GM23338 (cell line): ENCODE data around the gene SLC1A3. TPM values are rescaled to one million over a fixed set of nuclear protein-coding genes. Genes with fewer than 3 reads are reported as not detected.

Experiments used
- ATAC-seq: fragments of 200-7000 bp; cut with Tn5 transposase; 3 replicates; pipeline ENCODE4 v1.9.1; 2020
- DNase-seq: peaks from one replicate; pipeline ENCODE4 v3.0.0-alpha.2; 2015; ENCODE audit warnings: low spot score
- H2AFZ ChIP-seq: fragments of 200-600 bp; sonication (generic); 2 replicates; pipeline ENCODE4 v1.8.0; 2016; ENCODE audit warnings: antibody characterized with exemption, mild to moderate bottlenecking, moderate library complexity
- H3F3A ChIP-seq: fragments of 200-600 bp; sonication (generic); replicated peaks from 2 replicates; pipeline ENCODE4 v1.8.0; 2017; ENCODE audit warnings: antibody characterized with exemption, mixed run types, low read depth
- H3K27ac ChIP-seq: fragments of 200-600 bp; sonication (generic); 2 replicates; pipeline ENCODE4 v1.6.1; 2016; ENCODE audit warnings: low read depth
- H3K27me3 ChIP-seq: fragments of 200-600 bp; sonication (generic); 2 replicates; pipeline ENCODE4 v1.8.0; 2016; ENCODE audit warnings: mild to moderate bottlenecking, mixed run types, moderate library complexity; ENCODE audit not compliant: insufficient read depth
- H3K36me3 ChIP-seq: fragments of 200-600 bp; sonication (generic); 2 replicates; pipeline ENCODE4 v1.8.0; 2016; ENCODE audit warnings: mild to moderate bottlenecking; ENCODE audit not compliant: insufficient read depth
- H3K4me1 ChIP-seq: fragments of 200-600 bp; sonication (generic); 2 replicates; pipeline ENCODE4 v1.8.0; 2016; ENCODE audit warnings: mild to moderate bottlenecking, moderate library complexity; ENCODE audit not compliant: insufficient read depth
- H3K4me2 ChIP-seq: fragments of 200-600 bp; sonication (generic); 2 replicates; pipeline ENCODE4 v1.7.1; 2017; ENCODE audit warnings: mixed run types
- H3K4me3 ChIP-seq: fragments of 200-600 bp; sonication (generic); 2 replicates; pipeline ENCODE4 v1.6.1; 2016; ENCODE audit warnings: mixed run types
- H3K79me2 ChIP-seq: fragments of 200-600 bp; sonication (generic); replicated peaks from 2 replicates; pipeline ENCODE4 v1.8.0; 2017; ENCODE audit warnings: mild to moderate bottlenecking; ENCODE audit not compliant: insufficient read depth
- H3K9me2 ChIP-seq: fragments of 200-600 bp; sonication (generic); 2 replicates; pipeline ENCODE4 v1.8.0; 2017; ENCODE audit not compliant: insufficient read depth
- H4K20me1 ChIP-seq: fragments of 200-600 bp; sonication (generic); replicated peaks from 2 replicates; pipeline ENCODE4 v1.8.0; 2017; ENCODE audit warnings: mild to moderate bottlenecking; ENCODE audit not compliant: insufficient read depth
- H3K27ac Mint-ChIP-seq: 2 replicates; pipeline ENCODE4 v1.8.0; 2020; ENCODE audit warnings: inconsistent platforms, mild to moderate bottlenecking, moderate library complexity, mixed read lengths
- H3K27me3 Mint-ChIP-seq: 3 replicates; pipeline ENCODE4 v1.8.0; 2022; ENCODE audit warnings: low read depth, mild to moderate bottlenecking, moderate library complexity, mixed read lengths, inconsistent platforms; ENCODE audit not compliant: insufficient read depth, poor library complexity
- H3K36me3 Mint-ChIP-seq: 3 replicates; pipeline ENCODE4 v1.8.0; 2021; ENCODE audit warnings: low read depth, mild to moderate bottlenecking, inconsistent platforms, moderate library complexity, mixed read lengths
- H3K4me1 Mint-ChIP-seq: 3 replicates; pipeline ENCODE4 v1.8.0; 2020; ENCODE audit warnings: mild to moderate bottlenecking, inconsistent platforms, mixed read lengths
- H3K4me3 Mint-ChIP-seq: 3 replicates; pipeline ENCODE4 v1.8.0; 2021; ENCODE audit warnings: moderate library complexity, mild to moderate bottlenecking, inconsistent platforms, mixed read lengths
- H3K9me3 Mint-ChIP-seq: 3 replicates; pipeline ENCODE4 v1.8.0; 2020; ENCODE audit warnings: moderate library complexity, mild to moderate bottlenecking, inconsistent platforms, mixed read lengths
- CREB1 ChIP-seq: fragments of 250-450 bp; sonication (Bioruptor Pico); IDR thresholded peaks from 2 replicates; pipeline ENCODE4 v1.5.0; 2020; ENCODE audit warnings: low read depth, mild to moderate bottlenecking, moderate library complexity
- ETS1 ChIP-seq: IDR thresholded peaks from 2 replicates; pipeline ENCODE4 v1.6.1; 2016; ENCODE audit warnings: antibody characterized with exemption
- EZH2 ChIP-seq: fragments of 200-600 bp; sonication (generic); IDR thresholded peaks from one replicate; pipeline ENCODE4 v1.8.0; 2017; ENCODE audit warnings: antibody characterized with exemption, mild to moderate bottlenecking, low read depth; ENCODE audit not compliant: unreplicated experiment
- EZH2phosphoT487 ChIP-seq: fragments of 200-600 bp; sonication (generic); IDR thresholded peaks from one replicate; pipeline ENCODE4 v1.8.1; 2018; ENCODE audit warnings: antibody characterized with exemption; ENCODE audit not compliant: unreplicated experiment
- JUNB ChIP-seq: IDR thresholded peaks from one replicate; pipeline ENCODE4 v1.6.1; 2016; ENCODE audit warnings: antibody characterized with exemption; ENCODE audit not compliant: unreplicated experiment
- NANOG ChIP-seq: IDR thresholded peaks from 2 replicates; pipeline ENCODE4 v1.6.1; 2016; ENCODE audit warnings: antibody characterized with exemption, borderline replicate concordance
- POLR2AphosphoS5 ChIP-seq: IDR thresholded peaks from 2 replicates; pipeline ENCODE4 v1.6.1; 2016; ENCODE audit warnings: antibody characterized with exemption, low read depth
- STAT1 ChIP-seq: IDR thresholded peaks from one replicate; pipeline ENCODE4 v1.6.1; 2016; ENCODE audit warnings: antibody characterized with exemption; ENCODE audit not compliant: unreplicated experiment
- ZNF114 ChIP-seq: fragments of 250-450 bp; sonication (Bioruptor Pico); IDR thresholded peaks from 2 replicates; pipeline ENCODE4 v1.5.0; 2020; ENCODE audit warnings: mild to moderate bottlenecking, moderate library complexity
- ZNF331 ChIP-seq: fragments of 250-450 bp; sonication (Bioruptor Pico); IDR thresholded peaks from 2 replicates; pipeline ENCODE4 v1.5.0; 2020; ENCODE audit warnings: low read depth, mild to moderate bottlenecking, moderate library complexity
- polyA plus RNA-seq: library from polyadenylated mRNA; unstranded; fragments of >200 nt; fragmentation: Nextera tagmentation; extraction: Ambion mirVana; gene quantifications from 2 replicates; pipeline ENCODE4 v1.2.1, GENCODE V29; 2016
- total RNA-seq: library from RNA; depleted of rRNA; stranded (reverse); fragments of >200 nt; shearing (Covaris generic); gene quantifications from 2 replicates; pipeline ENCODE4 v1.2.3, GENCODE V29; 2014
- TF ChIP-seq, protein P1 (sequence below), 2 experiments: fragments of 200-600 bp in 1 of 2; sonication (generic) in 1 of 2; conservative IDR thresholded peaks; 2 replicates each; pipeline versions ENCODE4 v1.5.1 to v1.6.1; 2016 to 2017; ENCODE audit warnings: antibody characterized with exemption in 2 of 2, low read depth in 2 of 2, mild to moderate bottlenecking in 2 of 2, moderate library complexity in 1 of 2
- TF ChIP-seq, protein P2 (sequence below): fragments of 250-450 bp; sonication (Bioruptor Pico); IDR thresholded peaks from 2 replicates; pipeline ENCODE4 v1.5.0; 2020; ENCODE audit warnings: mild to moderate bottlenecking, moderate library complexity
- TF ChIP-seq, protein P3 (sequence below): IDR thresholded peaks from one replicate; pipeline ENCODE4 v1.6.1; 2018; ENCODE audit warnings: antibody characterized with exemption; ENCODE audit not compliant: unreplicated experiment

SLC1A3 gene
- total and polyA plus RNA-seq, 2 experiments from 2014 or later, result 29.0 to 40.7 TPM

DNA sequence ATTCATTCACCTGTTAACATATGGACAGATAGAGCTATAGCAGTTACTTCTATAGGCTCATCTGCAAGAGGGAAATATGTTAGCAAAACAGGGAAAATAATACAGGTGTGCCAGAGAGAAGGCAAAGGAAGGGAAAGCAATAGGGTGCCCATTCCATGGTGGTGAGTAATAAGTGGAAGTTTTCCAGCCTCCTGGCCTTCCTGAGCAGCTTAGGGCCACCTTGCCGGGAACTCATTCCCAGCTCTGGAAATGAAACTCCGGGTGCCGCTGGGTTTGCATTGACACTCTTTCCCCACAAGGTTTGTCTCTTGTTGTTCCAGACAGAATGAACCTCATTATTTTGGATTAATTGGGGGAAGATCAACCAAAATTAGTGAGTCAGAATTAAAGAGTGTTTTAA is 58.4 kb downstream of the SLC1A3 start:
- Histone ChIP-seq H3K27ac (no peak overlapping the region), H3K4me2 (no peak overlapping the region), H3K36me3 (peaks cover 3% of the 10 kb centered on the region; the same call in 1 of the 2 replicates), H3K4me1 (peaks cover 3% of the 10 kb centered on the region; the same call in 1 of the 2 replicates), H3K27me3 (no peaks in the 10 kb centered on the region), H3K4me3 (no peak overlapping the region), H3K9me2 (no peaks in the 10 kb centered on the region), H3K79me2 (no peaks in the 10 kb centered on the region), H4K20me1 (no peaks in the 10 kb centered on the region; the same call in 1 of the 2 replicates), H3F3A (no peaks in the 10 kb centered on the region), H2AFZ (no peak overlapping the region)
- DNase-seq, result peak; percentile 43
- no peak for TF ChIP-seq NANOG
- TF ChIP-seq EZH2phosphoT487, result no peak
- TF ChIP-seq CREB1 (CRISPR knock-in tag), result no peak
- TF ChIP-seq ETS1, result no peak
- no peak for TF ChIP-seq ZNF114 (CRISPR knock-in tag)
- TF ChIP-seq, protein P1, sequence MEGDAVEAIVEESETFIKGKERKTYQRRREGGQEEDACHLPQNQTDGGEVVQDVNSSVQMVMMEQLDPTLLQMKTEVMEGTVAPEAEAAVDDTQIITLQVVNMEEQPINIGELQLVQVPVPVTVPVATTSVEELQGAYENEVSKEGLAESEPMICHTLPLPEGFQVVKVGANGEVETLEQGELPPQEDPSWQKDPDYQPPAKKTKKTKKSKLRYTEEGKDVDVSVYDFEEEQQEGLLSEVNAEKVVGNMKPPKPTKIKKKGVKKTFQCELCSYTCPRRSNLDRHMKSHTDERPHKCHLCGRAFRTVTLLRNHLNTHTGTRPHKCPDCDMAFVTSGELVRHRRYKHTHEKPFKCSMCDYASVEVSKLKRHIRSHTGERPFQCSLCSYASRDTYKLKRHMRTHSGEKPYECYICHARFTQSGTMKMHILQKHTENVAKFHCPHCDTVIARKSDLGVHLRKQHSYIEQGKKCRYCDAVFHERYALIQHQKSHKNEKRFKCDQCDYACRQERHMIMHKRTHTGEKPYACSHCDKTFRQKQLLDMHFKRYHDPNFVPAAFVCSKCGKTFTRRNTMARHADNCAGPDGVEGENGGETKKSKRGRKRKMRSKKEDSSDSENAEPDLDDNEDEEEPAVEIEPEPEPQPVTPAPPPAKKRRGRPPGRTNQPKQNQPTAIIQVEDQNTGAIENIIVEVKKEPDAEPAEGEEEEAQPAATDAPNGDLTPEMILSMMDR (conservative IDR thresholded peaks at IDR 0.05; ENCODE audit: low read depth in 2 of 2), result no peak
- no peak for TF ChIP-seq EZH2
- no peak for TF ChIP-seq JUNB
- TF ChIP-seq STAT1, result no peak
- TF ChIP-seq, protein P2, sequence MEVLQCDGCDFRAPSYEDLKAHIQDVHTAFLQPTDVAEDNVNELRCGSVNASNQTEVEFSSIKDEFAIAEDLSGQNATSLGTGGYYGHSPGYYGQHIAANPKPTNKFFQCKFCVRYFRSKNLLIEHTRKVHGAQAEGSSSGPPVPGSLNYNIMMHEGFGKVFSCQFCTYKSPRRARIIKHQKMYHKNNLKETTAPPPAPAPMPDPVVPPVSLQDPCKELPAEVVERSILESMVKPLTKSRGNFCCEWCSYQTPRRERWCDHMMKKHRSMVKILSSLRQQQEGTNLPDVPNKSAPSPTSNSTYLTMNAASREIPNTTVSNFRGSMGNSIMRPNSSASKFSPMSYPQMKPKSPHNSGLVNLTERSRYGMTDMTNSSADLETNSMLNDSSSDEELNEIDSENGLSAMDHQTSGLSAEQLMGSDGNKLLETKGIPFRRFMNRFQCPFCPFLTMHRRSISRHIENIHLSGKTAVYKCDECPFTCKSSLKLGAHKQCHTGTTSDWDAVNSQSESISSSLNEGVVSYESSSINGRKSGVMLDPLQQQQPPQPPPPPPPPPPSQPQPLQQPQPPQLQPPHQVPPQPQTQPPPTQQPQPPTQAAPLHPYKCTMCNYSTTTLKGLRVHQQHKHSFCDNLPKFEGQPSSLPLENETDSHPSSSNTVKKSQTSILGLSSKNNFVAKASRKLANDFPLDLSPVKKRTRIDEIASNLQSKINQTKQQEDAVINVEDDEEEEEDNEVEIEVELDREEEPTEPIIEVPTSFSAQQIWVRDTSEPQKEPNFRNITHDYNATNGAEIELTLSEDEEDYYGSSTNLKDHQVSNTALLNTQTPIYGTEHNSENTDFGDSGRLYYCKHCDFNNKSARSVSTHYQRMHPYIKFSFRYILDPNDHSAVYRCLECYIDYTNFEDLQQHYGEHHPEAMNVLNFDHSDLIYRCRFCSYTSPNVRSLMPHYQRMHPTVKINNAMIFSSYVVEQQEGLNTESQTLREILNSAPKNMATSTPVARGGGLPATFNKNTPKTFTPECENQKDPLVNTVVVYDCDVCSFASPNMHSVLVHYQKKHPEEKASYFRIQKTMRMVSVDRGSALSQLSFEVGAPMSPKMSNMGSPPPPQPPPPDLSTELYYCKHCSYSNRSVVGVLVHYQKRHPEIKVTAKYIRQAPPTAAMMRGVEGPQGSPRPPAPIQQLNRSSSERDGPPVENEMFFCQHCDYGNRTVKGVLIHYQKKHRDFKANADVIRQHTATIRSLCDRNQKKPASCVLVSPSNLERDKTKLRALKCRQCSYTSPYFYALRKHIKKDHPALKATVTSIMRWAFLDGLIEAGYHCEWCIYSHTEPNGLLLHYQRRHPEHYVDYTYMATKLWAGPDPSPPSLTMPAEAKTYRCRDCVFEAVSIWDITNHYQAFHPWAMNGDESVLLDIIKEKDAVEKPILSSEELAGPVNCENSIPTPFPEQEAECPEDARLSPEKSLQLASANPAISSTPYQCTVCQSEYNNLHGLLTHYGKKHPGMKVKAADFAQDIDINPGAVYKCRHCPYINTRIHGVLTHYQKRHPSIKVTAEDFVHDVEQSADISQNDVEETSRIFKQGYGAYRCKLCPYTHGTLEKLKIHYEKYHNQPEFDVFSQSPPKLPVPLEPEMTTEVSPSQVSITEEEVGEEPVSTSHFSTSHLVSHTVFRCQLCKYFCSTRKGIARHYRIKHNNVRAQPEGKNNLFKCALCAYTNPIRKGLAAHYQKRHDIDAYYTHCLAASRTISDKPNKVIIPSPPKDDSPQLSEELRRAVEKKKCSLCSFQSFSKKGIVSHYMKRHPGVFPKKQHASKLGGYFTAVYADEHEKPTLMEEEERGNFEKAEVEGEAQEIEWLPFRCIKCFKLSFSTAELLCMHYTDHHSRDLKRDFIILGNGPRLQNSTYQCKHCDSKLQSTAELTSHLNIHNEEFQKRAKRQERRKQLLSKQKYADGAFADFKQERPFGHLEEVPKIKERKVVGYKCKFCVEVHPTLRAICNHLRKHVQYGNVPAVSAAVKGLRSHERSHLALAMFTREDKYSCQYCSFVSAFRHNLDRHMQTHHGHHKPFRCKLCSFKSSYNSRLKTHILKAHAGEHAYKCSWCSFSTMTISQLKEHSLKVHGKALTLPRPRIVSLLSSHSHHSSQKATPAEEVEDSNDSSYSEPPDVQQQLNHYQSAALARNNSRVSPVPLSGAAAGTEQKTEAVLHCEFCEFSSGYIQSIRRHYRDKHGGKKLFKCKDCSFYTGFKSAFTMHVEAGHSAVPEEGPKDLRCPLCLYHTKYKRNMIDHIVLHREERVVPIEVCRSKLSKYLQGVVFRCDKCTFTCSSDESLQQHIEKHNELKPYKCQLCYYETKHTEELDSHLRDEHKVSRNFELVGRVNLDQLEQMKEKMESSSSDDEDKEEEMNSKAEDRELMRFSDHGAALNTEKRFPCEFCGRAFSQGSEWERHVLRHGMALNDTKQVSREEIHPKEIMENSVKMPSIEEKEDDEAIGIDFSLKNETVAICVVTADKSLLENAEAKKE (CRISPR knock-in tag), result no peak
- TF ChIP-seq POLR2AphosphoS5, result no peak
- TF ChIP-seq, protein P3, sequence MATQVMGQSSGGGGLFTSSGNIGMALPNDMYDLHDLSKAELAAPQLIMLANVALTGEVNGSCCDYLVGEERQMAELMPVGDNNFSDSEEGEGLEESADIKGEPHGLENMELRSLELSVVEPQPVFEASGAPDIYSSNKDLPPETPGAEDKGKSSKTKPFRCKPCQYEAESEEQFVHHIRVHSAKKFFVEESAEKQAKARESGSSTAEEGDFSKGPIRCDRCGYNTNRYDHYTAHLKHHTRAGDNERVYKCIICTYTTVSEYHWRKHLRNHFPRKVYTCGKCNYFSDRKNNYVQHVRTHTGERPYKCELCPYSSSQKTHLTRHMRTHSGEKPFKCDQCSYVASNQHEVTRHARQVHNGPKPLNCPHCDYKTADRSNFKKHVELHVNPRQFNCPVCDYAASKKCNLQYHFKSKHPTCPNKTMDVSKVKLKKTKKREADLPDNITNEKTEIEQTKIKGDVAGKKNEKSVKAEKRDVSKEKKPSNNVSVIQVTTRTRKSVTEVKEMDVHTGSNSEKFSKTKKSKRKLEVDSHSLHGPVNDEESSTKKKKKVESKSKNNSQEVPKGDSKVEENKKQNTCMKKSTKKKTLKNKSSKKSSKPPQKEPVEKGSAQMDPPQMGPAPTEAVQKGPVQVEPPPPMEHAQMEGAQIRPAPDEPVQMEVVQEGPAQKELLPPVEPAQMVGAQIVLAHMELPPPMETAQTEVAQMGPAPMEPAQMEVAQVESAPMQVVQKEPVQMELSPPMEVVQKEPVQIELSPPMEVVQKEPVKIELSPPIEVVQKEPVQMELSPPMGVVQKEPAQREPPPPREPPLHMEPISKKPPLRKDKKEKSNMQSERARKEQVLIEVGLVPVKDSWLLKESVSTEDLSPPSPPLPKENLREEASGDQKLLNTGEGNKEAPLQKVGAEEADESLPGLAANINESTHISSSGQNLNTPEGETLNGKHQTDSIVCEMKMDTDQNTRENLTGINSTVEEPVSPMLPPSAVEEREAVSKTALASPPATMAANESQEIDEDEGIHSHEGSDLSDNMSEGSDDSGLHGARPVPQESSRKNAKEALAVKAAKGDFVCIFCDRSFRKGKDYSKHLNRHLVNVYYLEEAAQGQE, result no peak
- TF ChIP-seq ZNF331, result no peak
- no peak overlapping the region for H3K27ac Mint-ChIP-seq
- peak; percentile 35; the same call in 1 of the 3 replicates for ATAC-seq
- H3K36me3 Mint-ChIP-seq, result no peaks in the 10 kb centered on the region
- peaks cover 29% of the 10 kb centered on the region for H3K4me1 Mint-ChIP-seq
- no peaks in the 10 kb centered on the region for H3K27me3 Mint-ChIP-seq
- no peaks in the 10 kb centered on the region for H3K9me3 Mint-ChIP-seq
- H3K4me3 Mint-ChIP-seq, result no peak overlapping the region
